WERI-Rb-1 (cell line): Measurements from ENCODE around the gene CACNA1H.

Source experiments
- DNase-seq: peaks from one replicate; pipeline ENCODE4 v3.0.0-alpha.2; 2020
- H3K27ac ChIP-seq: fragments of 250-450 bp; sonication (Bioruptor Pico); 2 replicates; pipeline ENCODE4 v1.5.1; 2020; ENCODE audit warnings: mild to moderate bottlenecking, moderate library complexity
- H3K27me3 ChIP-seq: fragments of 250-450 bp; sonication (Bioruptor Pico); 2 replicates; pipeline ENCODE4 v1.5.1; 2021; ENCODE audit warnings: mild to moderate bottlenecking, low read depth, moderate library complexity; ENCODE audit not compliant: insufficient read depth, severe bottlenecking
- H3K36me3 ChIP-seq: fragments of 250-450 bp; sonication (Bioruptor Pico); 2 replicates; pipeline ENCODE4 v1.5.1; 2020; ENCODE audit warnings: mild to moderate bottlenecking, moderate library complexity
- H3K4me3 ChIP-seq: 2 replicates; pipeline ENCODE4 v1.5.1; 2011; ENCODE audit warnings: low read depth, mild to moderate bottlenecking, control low read depth, low read length
- H3K9me3 ChIP-seq: fragments of 250-450 bp; sonication (Bioruptor Pico); 2 replicates; pipeline ENCODE4 v1.5.1; 2021; ENCODE audit warnings: mild to moderate bottlenecking, moderate library complexity; ENCODE audit not compliant: severe bottlenecking
- CTCF ChIP-seq: IDR thresholded peaks from 2 replicates; pipeline ENCODE4 v1.5.1; 2011; ENCODE audit warnings: low read depth, mild to moderate bottlenecking, control low read depth, inconsistent platforms, low read length

CACNA1H gene

GRCh38 chr16:1177053-1177452 is 24.1 kb downstream of the CACNA1H start:
- no peak overlapping the region for H3K27ac ChIP-seq
- DNase-seq: no peak
- H3K4me3 ChIP-seq: no peak overlapping the region
- no peaks in the 10 kb centered on the region for H3K9me3 ChIP-seq
- H3K36me3 ChIP-seq: peaks cover 6% of the 10 kb centered on the region; the same call in 1 of the 2 replicates
- no peaks in the 10 kb centered on the region for H3K27me3 ChIP-seq
- no peak for TF ChIP-seq CTCF

- no peak for TF ChIP-seq CTCF
- no peaks in the 10 kb centered on the region for H3K9me3 ChIP-seq
- H3K27ac ChIP-seq: no peak overlapping the region
- H3K36me3 ChIP-seq: peaks cover 5% of the 10 kb centered on the region; the same call in 1 of the 2 replicates
- H3K27me3 ChIP-seq: no peaks in the 10 kb centered on the region
- no peak overlapping the region for H3K4me3 ChIP-seq
- no peak for DNase-seq
Measured at GRCh38 chr16:1177750-1178149, 24.8 kb downstream of the CACNA1H start.

- no peak overlapping the region for H3K4me3 ChIP-seq
- peaks cover 6% of the 10 kb centered on the region; the same call in 1 of the 2 replicates for H3K36me3 ChIP-seq
- TF ChIP-seq CTCF: 0 out of 2 replicates have a peak, but pooled peaks have one; percentile 13
- no peaks in the 10 kb centered on the region for H3K27me3 ChIP-seq
- H3K27ac ChIP-seq: no peak overlapping the region
- no peak for DNase-seq
- H3K9me3 ChIP-seq: no peaks in the 10 kb centered on the region
Measured at GRCh38 chr16:1178295-1178910, 25.5 kb downstream of the CACNA1H start.

GRCh38 chr16:1180549-1181403 is 27.9 kb downstream of the CACNA1H start:
- peaks cover 22% of the 10 kb centered on the region for H3K36me3 ChIP-seq
- H3K9me3 ChIP-seq: no peaks in the 10 kb centered on the region
- no peak for TF ChIP-seq CTCF
- DNase-seq: no peak
- H3K4me3 ChIP-seq: no peak overlapping the region
- no peaks in the 10 kb centered on the region for H3K27me3 ChIP-seq
- peak overlapping the region; percentile 39 for H3K27ac ChIP-seq

GRCh38 chr16:1181404-1182315 is 28.8 kb downstream of the CACNA1H start:
- peak overlapping the region; percentile 39 for H3K27ac ChIP-seq

More at GRCh38 chr16:1181404-1182315, 28.8 kb downstream of the CACNA1H start:
- Histone ChIP-seq H3K4me3 (no peak overlapping the region), H3K36me3 (peaks cover 28% of the 10 kb centered on the region), H3K27me3 (no peaks in the 10 kb centered on the region), H3K9me3 (no peaks in the 10 kb centered on the region)
- DNase-seq: peak; percentile 44
- TF ChIP-seq CTCF: peak; percentile 74
